COLO668 (cell line): Measurements from ENCODE around the gene MCC.

Experiments used
- DNase-seq: peaks from one replicate; lab custom pipeline; 2025; ENCODE audit not compliant: unreplicated experiment; lab: John Stamatoyannopoulos, UW

MCC gene

GRCh38 chr5:113156271-113156877 lies 331.9 kb downstream of the MCC start:
- DNase-seq: no peak

GRCh38 chr5:113153512-113154097 lies 334.6 kb downstream of the MCC start:
- DNase-seq: no peak

GRCh38 chr5:113152380-113152740 lies 335.9 kb downstream of the MCC start:
- no peak for DNase-seq

- no peak for DNase-seq
These were observed 336.4 kb downstream of the MCC start for GRCh38 chr5:113151641-113152379.

GRCh38 chr5:113150821-113151220 lies 337.4 kb downstream of the MCC start:
- DNase-seq: no peak

GRCh38 chr5:113150221-113150620 lies 338.0 kb downstream of the MCC start:
- no peak for DNase-seq

GRCh38 chr5:113147537-113147936 lies 340.7 kb downstream of the MCC start:
- no peak for DNase-seq

GRCh38 chr5:113147101-113147508 lies 341.1 kb downstream of the MCC start:
- no peak for DNase-seq

- no peak for DNase-seq
These were observed 342.4 kb downstream of the MCC start for GRCh38 chr5:113145757-113146387.

- DNase-seq: no peak
These were observed 346.1 kb downstream of the MCC start for GRCh38 chr5:113142186-113142585.

GRCh38 chr5:113140837-113141671 lies 347.2 kb downstream of the MCC start:
- no peak for DNase-seq

- DNase-seq: no peak
These were observed 354.9 kb downstream of the MCC start for GRCh38 chr5:113133211-113133975.

GRCh38 chr5:113132564-113132963 lies 355.7 kb downstream of the MCC start:
- DNase-seq: no peak

GRCh38 chr5:113128641-113129330 lies 359.5 kb downstream of the MCC start:
- DNase-seq: no peak

GRCh38 chr5:113128082-113128481 lies 360.2 kb downstream of the MCC start:
- DNase-seq: no peak

- DNase-seq: no peak
These were observed 361.2 kb downstream of the MCC start for GRCh38 chr5:113127021-113127420.

GRCh38 chr5:113125371-113125770 lies 362.9 kb downstream of the MCC start:
- DNase-seq: no peak

- no peak for DNase-seq
These were observed 363.3 kb downstream of the MCC start for GRCh38 chr5:113124914-113125313.

GRCh38 chr5:113124265-113124664 lies 364.0 kb downstream of the MCC start:
- no peak for DNase-seq

GRCh38 chr5:113123618-113124017 lies 364.6 kb downstream of the MCC start:
- no peak for DNase-seq
